ENCODE data around the gene TRMT1.

Gene TRMT1

GRCh38 chr19:13070425-13071140 is 46.0 kb downstream of the TRMT1 start:
- no peak for DNase-seq (ENCODE audit: low read depth in 2 of 2)

GRCh38 chr19:13069415-13070359 is 46.9 kb downstream of the TRMT1 start:
- DNase-seq (ENCODE audit: low read depth in 2 of 2): no peak

GRCh38 chr19:13068085-13068846 is 48.3 kb downstream of the TRMT1 start:
- no peak for DNase-seq (ENCODE audit: low read depth in 2 of 2)

GRCh38 chr19:13066933-13067807 is 49.4 kb downstream of the TRMT1 start:
- DNase-seq (ENCODE audit: low read depth in 2 of 2): no peak

- DNase-seq (ENCODE audit: low read depth in 2 of 2): no peak
These were observed 50.3 kb downstream of the TRMT1 start for GRCh38 chr19:13066226-13066625.

GRCh38 chr19:13064092-13064489 is 52.4 kb downstream of the TRMT1 start:
- DNase-seq (ENCODE audit: low read depth in 2 of 2): no peak

GRCh38 chr19:13063461-13064091 is 53.0 kb downstream of the TRMT1 start:
- DNase-seq (ENCODE audit: low read depth in 2 of 2): no peak

GRCh38 chr19:13062317-13062716 is 54.2 kb downstream of the TRMT1 start:
- no peak for DNase-seq (ENCODE audit: low read depth in 2 of 2)

GRCh38 chr19:13060964-13061927 is 55.3 kb downstream of the TRMT1 start:
- peak; percentile 68 to 77 for DNase-seq (ENCODE audit: low read depth in 2 of 2)

- no peak for DNase-seq (ENCODE audit: low read depth in 2 of 2)
These were observed 56.1 kb downstream of the TRMT1 start for GRCh38 chr19:13060233-13060963.

- no peak for DNase-seq (ENCODE audit: low read depth in 2 of 2)
These were observed 57.4 kb downstream of the TRMT1 start for GRCh38 chr19:13058951-13059660.

- no peak for DNase-seq (ENCODE audit: low read depth in 2 of 2)
These were observed 58.8 kb downstream of the TRMT1 start for GRCh38 chr19:13057744-13058143.

- DNase-seq (ENCODE audit: low read depth in 2 of 2): no peak
These were observed 59.4 kb downstream of the TRMT1 start for GRCh38 chr19:13057147-13057572.

- DNase-seq (ENCODE audit: low read depth in 2 of 2): no peak
These were observed 60.4 kb downstream of the TRMT1 start for GRCh38 chr19:13056052-13056660.

- no peak for DNase-seq (ENCODE audit: low read depth in 2 of 2)
These were observed 61.1 kb downstream of the TRMT1 start for GRCh38 chr19:13055213-13056051.

Measured in stimulated activated CD8-positive, alpha-beta memory T cell treated with anti-CD3 and anti-CD28 coated beads, Interleukin-2, amount 100 ng/mL, for 48 hours (primary cell).